Heart left ventricle (tissue), 13 donors: Measurements from ENCODE around the gene KCNQ1OT1.

Experiments
- CTCF ChIP-seq, 12 donors: fragments of 200-600 bp; sonication (generic) in 4 of 12; IDR thresholded peaks; one replicate each; pipeline versions ENCODE4 v1.5.0 to v1.8.0; 2018 to 2022; ENCODE audit warnings: antibody characterized with exemption in 12 of 12, mild to moderate bottlenecking in 5 of 12
- POLR2A ChIP-seq, 2 donors: fragments of 450-650 bp; IDR thresholded peaks; one replicate each; pipeline ENCODE4 v1.6.1; 2017; ENCODE audit warnings: antibody characterized with exemption in 2 of 2, mild to moderate bottlenecking in 2 of 2, moderate library complexity in 2 of 2
- donor health status: ischemic (EF 13 %, LVEDD 7.1; RV severe dilation, severe dysfunction).
- donor health status: DM: no; HTN: yes; CAD: no.
- donor health status: DM: no; HTN: no; CAD: no.
- donor health status: ischemic (EF 25% LVEDD 6.9; RV normal size, moderate dysfunction).
- donor health status: ischemic (EF 25% LVEDD 5.7; RV mildly dilated, moderate dysfunction).
- donor health status: ischemic (EF 35%, LVEDD 5.7; RV mildly dilated, moderate dysfunction).
- donor health status: nonischemic (EF 11% LVEDD 7.7; RV severe dilation, severe dysfunction).
- donor health status: DM: yes; HTN: yes; CAD: no.
- donor health status: PGD.
- donor health status: ischemic (EF 29% LVEDD 5.4; RV normal size, mild dysfunction).
- donor health status: nonischemic (EF 23%, LVEDD 6.1; RV moderate dilation, normal function).

- TF ChIP-seq CTCF (IDR thresholded peaks at IDR 0.05), result no peak
- TF ChIP-seq POLR2A (IDR thresholded peaks at IDR 0.05), result no peak
These were observed 109.4 kb downstream of the KCNQ1OT1 start for GRCh38 chr11:2590131-2590964.
